ENCODE data around the gene ZNF407. TPM values are rescaled to one million over a fixed set of nuclear protein-coding genes. Genes with fewer than 3 reads are reported as not detected.
A peak's percentile ranks its signal among the peaks of the same experiment; 100 is the strongest.

The ZNF407 gene
- total RNA-seq, 2 experiments from 2014 or later: 23.2 to 24.7 TPM

- intact Hi-C loops (cut with DNase I, micrococcal nuclease): no loop called here
- Mint-ChIP-seq H3K27ac (no peak overlapping the region), H3K4me3 (no peak overlapping the region), H3K9me3 (no peaks in the 10 kb centered on the region), H3K36me3 (ENCODE audit: low read depth) (peaks cover 23% of the 10 kb centered on the region), H3K4me1 (ENCODE audit: low read depth) (no peaks in the 10 kb centered on the region), H3K27me3 (no peaks in the 10 kb centered on the region)
- Histone ChIP-seq H3K9me3 (ENCODE audit: control insufficient read depth in 1 of 2, insufficient read depth in 1 of 2, low read length in 2 of 2) (no peaks in the 10 kb centered on the region), H3K4me1 (ENCODE audit: insufficient read depth, low read length) (no peaks in the 10 kb centered on the region), H3K4me3 (ENCODE audit: low read length) (no peak overlapping the region), H3K36me3 (ENCODE audit: insufficient read depth, low read length) (no peaks in the 10 kb centered on the region), H3K27me3 (ENCODE audit: control insufficient read depth in 1 of 2, insufficient read depth in 2 of 2, low read length in 2 of 2) (no peaks in the 10 kb centered on the region), H3K27ac (ENCODE audit: low read depth in 1 of 2, low read length in 2 of 2) (no peak overlapping the region)
- no peak for TF ChIP-seq CTCF (IDR thresholded peaks at IDR 0.05)
- POLR2A ChIA-PET: no interaction called here
- no peak for DNase-seq
- CTCF ChIA-PET: no interaction called here
- no peak for ATAC-seq (ENCODE audit: poor library complexity)
Observed at GRCh38 chr18:74806073-74806472, 208.4 kb downstream of the ZNF407 start.

- Mint-ChIP-seq H3K36me3 (ENCODE audit: low read depth) (peaks cover 23% of the 10 kb centered on the region), H3K4me3 (no peak overlapping the region), H3K9me3 (no peaks in the 10 kb centered on the region), H3K4me1 (ENCODE audit: low read depth) (no peaks in the 10 kb centered on the region), H3K27me3 (no peaks in the 10 kb centered on the region), H3K27ac (no peak overlapping the region)
- ChIA-PET POLR2A (no interaction called here), CTCF (no interaction called here)
- intact Hi-C loops (cut with DNase I, micrococcal nuclease): no loop called here
- Histone ChIP-seq H3K36me3 (ENCODE audit: insufficient read depth, low read length) (no peaks in the 10 kb centered on the region), H3K27ac (ENCODE audit: low read depth in 1 of 2, low read length in 2 of 2) (no peak overlapping the region), H3K27me3 (ENCODE audit: control insufficient read depth in 1 of 2, insufficient read depth in 2 of 2, low read length in 2 of 2) (no peaks in the 10 kb centered on the region), H3K9me3 (ENCODE audit: control insufficient read depth in 1 of 2, insufficient read depth in 1 of 2, low read length in 2 of 2) (no peaks in the 10 kb centered on the region), H3K4me1 (ENCODE audit: insufficient read depth, low read length) (no peaks in the 10 kb centered on the region), H3K4me3 (ENCODE audit: low read length) (no peak overlapping the region)
- DNase-seq: peak in 1 of 14 experiments; percentile 2
- no peak for ATAC-seq (ENCODE audit: poor library complexity)
- no peak for TF ChIP-seq CTCF (IDR thresholded peaks at IDR 0.05)
Observed at GRCh38 chr18:74806700-74807416, 209.2 kb downstream of the ZNF407 start.

- intact Hi-C loops (cut with DNase I, micrococcal nuclease): no loop called here
- CTCF ChIA-PET: no interaction called here
- H3K4me1 Mint-ChIP-seq (ENCODE audit: low read depth): peaks cover 4% of the 10 kb centered on the region
Observed at GRCh38 chr18:74817576-74817975, 219.9 kb downstream of the ZNF407 start.

More at GRCh38 chr18:74817576-74817975, 219.9 kb downstream of the ZNF407 start:
- no peaks in the 10 kb centered on the region for H3K36me3 ChIP-seq (ENCODE audit: insufficient read depth, low read length)
- H3K4me3 ChIP-seq (ENCODE audit: low read length): no peak overlapping the region
- H3K4me1 ChIP-seq (ENCODE audit: insufficient read depth, low read length): no peaks in the 10 kb centered on the region
- Mint-ChIP-seq H3K27me3 (no peaks in the 10 kb centered on the region), H3K27ac (no peak overlapping the region), H3K36me3 (ENCODE audit: low read depth) (peaks cover 30% of the 10 kb centered on the region), H3K9me3 (peaks cover 7% of the 10 kb centered on the region), H3K4me3 (no peak overlapping the region)
- H3K27ac ChIP-seq (ENCODE audit: low read depth in 1 of 2, low read length in 2 of 2): no peak overlapping the region
- no peak for ATAC-seq (ENCODE audit: poor library complexity)
- POLR2A ChIA-PET: no interaction called here
- H3K27me3 ChIP-seq (ENCODE audit: control insufficient read depth in 1 of 2, insufficient read depth in 2 of 2, low read length in 2 of 2): no peaks in the 10 kb centered on the region
- H3K9me3 ChIP-seq (ENCODE audit: control insufficient read depth in 1 of 2, insufficient read depth in 1 of 2, low read length in 2 of 2): peaks cover 0 to 5% of the 10 kb centered on the region in 2 experiments
- TF ChIP-seq CTCF (IDR thresholded peaks at IDR 0.05): no peak
- DNase-seq: no peak
